HG03565 (cell line): ENCODE data around the gene DVL1.
A peak's percentile ranks its signal among the peaks of the same experiment; 100 is the strongest.

ENCODE experiments used
- ATAC-seq: cut with Tn5 transposase; IDR thresholded peaks from one replicate; pipeline ENCODE4 v1.9.1; 2021; ENCODE audit warnings: mild to moderate bottlenecking, moderate library complexity; ENCODE audit not compliant: unreplicated experiment

Gene DVL1

DNA sequence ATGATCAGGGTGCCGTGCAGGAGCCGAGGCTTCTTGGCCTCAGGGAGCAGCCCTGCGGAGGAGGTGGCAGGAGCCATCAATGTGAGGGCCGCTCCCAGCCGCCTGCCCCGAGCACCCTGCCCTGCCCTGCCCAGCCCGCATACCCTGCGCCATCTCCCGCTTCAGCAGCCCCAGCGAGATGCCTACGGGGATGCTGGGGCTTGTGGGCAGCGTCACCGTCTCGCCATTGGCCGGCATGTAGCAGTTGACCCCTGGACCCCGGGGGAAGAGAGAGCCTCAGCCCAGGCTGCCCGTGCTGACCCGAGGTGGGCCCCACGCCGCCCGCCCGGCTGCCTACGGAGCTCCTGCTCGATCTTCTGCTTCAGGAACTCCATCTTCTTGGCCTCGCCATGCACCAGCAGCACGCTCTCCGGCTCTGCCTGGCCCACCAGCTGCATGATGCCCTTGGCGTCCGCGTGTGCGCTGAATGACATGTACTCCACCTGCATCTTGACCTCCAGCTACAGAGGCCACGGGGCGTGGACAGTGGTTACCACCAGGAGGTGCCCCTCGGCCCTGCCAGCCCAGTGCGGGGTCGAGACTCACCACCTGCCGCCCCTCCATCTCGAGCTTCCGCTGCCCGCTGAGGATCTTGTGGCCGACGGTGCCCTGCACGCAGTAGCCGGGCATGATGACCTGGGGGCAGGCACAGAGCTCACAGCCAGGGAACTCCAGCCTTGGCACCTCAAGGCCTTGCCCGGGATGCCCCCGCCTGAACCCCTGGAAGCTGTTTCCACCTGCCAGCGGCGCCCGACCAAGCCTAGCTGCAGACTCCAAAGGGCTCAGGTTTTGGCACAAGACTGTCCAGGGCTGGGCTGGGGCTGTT lies 36.5 kb downstream of the DVL1 start:
- ATAC-seq, result no peak

GRCh38 chr1:1311107-1312104 lies 37.8 kb downstream of the DVL1 start:
- no peak for ATAC-seq

DNA sequence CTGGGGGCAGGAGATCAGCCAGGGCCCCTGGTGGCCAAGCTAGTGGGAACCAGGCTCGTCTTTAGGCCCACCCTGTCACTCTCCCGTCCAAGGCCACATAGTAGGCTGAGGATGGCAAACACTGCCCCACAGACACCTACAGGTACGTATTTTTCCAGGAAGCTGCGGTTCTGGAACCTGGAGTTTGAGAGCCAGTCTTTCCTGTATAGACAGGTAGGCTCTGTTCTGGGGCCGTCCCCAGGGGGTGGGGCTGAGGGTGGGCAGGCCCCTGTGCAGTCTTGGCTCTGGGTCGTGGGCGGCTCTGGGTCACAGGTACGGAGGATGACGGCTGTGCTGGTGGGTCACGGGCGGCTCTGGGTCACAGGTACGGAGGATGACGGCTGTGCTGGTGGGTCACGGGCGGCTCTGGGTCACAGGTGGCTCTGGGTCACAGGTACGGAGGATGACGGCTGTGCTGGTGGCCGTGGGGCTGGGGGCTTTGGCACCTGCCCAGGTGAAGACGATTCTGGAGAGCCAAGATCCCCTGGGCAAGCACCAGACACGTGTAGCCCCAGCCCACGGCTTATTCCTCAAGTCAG lies 38.7 kb downstream of the DVL1 start:
- no peak for ATAC-seq

DNA sequence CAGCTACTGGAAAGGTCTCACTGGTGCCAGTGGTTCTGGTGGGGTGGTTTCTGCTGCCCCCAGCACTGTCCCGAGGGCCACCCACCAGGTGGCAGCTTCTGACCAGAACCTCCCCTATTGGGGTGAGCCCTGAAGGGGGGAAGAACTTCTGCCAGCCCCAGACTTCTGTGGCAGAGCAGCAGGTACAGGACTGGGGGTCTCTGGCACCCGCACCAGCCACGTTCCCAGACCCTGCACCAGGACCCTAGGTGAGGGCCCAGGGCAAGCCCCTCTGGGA lies 39.2 kb downstream of the DVL1 start:
- no peak for ATAC-seq

GRCh38 chr1:1309251-1310108 lies 39.7 kb downstream of the DVL1 start:
- no peak for ATAC-seq

DNA sequence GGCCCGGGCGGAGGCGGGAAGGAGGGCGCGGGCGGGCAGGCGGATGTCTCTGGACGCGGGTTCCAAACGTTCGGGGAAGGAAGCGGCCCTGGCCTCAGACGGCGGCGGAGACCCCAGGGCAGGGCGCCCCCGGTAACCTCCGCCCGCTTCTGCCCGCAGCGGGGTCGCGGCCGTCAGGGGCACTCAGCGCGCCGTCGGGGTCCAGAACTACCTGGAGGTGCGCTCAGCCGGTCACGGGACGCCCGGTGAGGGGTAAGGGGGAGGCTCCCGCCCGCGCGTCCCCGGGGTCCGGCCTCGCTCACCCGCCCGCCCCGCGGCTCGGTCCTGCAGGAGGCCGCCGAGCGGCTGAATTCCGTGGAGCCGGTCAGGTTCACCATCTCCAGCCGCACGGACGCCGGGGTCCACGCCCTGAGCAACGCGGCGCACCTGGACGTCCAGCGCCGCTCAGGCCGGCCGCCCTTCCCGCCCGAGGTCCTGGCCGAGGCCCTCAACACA lies 40.4 kb downstream of the DVL1 start:
- ATAC-seq, result no peak

DNA sequence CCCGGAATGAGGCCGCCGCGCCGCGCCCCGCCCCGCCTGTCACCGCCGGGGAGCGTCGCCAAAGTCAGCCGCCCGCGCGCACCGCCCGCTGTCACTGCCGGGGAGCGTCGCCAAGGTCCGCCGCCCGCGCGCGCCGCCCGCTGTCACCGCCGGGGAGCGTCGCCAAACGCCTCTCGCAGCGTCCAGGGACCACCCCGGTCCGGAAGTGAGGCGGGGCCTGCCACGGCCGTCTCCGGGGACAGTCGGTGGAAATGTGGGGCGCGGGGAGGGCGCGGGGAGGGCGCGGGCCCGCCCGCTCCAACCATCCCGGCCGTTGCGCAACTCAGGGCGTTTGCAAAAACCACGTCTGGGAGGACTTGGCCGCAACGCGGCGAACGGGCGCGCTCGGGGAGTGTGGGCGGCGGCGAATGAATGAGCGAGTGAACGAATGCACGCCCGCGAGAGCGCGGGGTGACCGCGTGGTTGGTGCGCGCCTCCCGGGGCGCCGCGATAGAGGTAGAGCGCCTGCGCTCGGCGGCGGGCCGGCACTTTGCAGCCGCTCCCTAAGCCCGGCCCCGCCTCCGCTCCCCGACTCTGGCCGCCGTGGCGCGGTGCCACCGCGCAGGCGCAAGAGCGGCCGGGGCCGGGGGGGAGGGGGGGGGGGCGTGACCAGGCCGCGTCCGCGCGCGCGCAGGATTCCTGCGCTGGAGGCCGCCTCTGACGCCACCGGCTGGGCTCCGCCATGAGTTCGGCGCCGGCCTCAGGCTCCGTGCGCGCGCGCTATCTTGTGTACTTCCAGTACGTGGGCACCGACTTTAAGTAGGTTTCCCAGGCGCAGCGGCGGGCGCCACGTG lies 41.1 kb downstream of the DVL1 start, which contains the start of the genes ACAP3 and PUSL1:
TSS of gene ACAP3 (minus strand) at position 8 of the 833 bp plus-strand sequence. CDS start 115 bp downstream, outside the sequence.
TSS of gene PUSL1 (plus strand) at position 675 of the 833 bp plus-strand sequence. CDS start at position 722, 47 bp downstream.
- ATAC-seq, result peak; percentile 45

DNA sequence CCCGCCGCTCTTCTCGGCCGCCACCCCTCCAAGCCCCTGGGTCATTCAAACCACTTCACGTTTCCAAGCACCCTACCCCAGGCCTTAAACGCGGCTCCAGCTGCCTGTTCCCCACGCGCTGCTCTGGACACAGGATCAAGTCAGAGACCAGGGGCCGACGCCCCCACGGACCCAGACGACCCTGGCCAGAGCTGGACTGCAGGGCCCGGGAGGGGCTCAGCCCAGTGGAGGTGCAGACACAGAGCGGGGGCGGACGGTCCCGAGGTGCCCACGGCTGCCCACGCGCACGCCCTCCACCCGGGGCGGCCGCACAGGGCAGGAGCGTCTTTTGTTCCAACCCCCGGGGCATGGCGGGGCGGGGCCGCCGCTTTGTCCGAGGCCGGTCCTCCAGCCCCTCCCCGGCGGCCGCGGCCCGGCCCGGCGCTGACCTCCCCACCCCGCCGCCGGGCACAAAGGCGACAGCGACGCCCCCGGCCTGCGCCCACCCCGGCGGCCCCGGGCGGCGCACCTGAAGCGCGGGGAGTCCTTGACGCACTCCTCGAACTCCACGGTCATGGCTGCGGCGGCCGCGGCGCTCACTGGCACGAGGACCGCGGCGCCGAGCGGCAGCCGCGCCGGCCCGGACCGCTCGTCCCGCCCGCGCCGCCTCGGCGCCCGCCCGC lies 41.8 kb downstream of the DVL1 start:
- peak; percentile 7 for ATAC-seq

DNA sequence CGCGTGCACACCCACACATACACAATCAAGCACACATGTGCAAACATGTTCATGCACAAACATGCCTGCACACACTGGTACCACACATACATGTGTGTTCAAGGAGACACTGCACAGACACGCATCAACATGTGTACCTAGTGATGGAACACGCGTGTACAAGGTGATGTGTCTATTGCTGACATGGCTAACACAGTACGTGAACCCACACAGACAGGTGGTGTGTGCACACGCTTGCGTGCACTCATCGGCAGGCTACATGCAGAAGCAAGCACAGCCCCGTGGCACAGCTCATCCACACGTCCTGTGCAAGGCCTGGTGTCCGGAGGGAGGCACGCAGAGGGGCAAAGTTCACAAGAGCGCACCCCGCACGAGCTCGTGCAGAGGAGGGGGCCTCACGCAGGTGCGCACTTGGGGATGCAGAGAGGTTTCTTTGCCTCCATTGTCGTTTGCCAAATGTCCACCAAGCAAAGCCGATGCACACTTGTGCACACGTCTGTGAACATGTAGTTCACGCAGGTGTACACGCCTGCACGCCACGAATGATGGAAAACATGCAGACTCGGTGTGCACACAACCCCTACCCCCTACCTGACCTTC lies 42.5 kb downstream of the DVL1 start:
- no peak for ATAC-seq

DNA sequence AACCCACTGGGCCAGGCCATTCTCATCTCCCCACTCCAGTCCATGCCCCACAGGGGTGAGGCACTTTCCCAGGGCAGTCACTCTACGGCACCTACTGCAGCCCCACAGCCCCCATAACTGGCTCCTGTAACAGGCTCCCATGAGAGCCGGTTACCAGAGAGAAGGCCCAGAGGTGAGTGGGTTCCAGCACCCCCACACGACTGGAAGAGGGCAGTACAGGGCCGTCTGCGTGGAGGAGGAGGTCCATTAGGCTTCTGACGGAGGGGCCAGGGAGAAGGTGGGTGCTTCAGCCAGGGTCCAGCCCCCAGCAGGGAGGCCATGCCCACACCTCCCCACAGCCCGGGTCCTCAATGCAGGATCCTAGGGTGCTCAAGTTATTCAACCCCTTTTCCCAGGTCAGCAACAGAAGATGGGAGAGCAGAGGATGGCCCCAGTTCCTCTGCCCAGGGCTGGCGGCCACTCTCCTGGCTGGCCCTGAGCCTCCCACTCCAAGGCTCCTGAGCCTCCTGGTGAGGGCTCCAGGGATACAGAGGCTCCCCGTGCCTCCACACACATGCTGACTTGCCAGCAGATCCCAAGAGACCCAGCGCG lies 43.1 kb downstream of the DVL1 start:
- no peak for ATAC-seq

DNA sequence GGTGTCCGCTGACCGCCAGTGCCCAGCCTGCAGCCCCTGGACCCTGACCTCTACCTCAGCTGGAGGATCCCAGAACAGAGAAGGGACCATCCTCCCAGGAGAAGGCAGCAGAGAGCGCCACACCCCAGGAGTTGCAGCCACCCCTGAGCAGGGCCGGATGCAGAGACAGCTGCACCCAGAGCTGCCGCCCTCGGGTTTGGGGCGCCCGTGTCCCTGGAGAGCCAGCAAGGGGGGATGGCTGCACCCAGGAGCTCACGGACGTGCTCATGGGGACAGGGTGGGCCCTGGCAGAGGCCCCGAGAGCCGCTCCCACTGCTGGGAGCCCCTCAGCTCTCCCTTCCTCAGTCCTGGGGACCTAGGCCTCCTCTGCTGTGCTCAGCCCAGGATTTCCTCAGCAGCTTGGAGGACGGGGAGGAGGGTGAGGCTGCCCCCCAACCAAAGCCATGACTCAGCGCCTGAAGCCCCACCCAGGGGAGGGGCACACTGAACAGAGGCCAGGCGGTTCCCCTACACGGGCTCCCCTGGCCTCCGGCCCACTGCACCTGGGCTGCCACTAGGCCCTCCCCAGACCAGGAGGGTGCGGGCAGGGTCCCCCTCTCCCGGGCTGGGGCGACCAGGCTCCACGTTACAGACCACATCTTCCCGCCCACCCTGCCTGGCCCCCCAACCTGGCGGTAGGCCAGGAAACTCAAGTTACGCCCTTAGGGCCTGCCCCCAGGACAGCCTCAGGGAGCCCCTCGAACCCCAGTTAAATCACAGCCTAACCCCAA lies 43.7 kb downstream of the DVL1 start:
- ATAC-seq, result no peak

DNA sequence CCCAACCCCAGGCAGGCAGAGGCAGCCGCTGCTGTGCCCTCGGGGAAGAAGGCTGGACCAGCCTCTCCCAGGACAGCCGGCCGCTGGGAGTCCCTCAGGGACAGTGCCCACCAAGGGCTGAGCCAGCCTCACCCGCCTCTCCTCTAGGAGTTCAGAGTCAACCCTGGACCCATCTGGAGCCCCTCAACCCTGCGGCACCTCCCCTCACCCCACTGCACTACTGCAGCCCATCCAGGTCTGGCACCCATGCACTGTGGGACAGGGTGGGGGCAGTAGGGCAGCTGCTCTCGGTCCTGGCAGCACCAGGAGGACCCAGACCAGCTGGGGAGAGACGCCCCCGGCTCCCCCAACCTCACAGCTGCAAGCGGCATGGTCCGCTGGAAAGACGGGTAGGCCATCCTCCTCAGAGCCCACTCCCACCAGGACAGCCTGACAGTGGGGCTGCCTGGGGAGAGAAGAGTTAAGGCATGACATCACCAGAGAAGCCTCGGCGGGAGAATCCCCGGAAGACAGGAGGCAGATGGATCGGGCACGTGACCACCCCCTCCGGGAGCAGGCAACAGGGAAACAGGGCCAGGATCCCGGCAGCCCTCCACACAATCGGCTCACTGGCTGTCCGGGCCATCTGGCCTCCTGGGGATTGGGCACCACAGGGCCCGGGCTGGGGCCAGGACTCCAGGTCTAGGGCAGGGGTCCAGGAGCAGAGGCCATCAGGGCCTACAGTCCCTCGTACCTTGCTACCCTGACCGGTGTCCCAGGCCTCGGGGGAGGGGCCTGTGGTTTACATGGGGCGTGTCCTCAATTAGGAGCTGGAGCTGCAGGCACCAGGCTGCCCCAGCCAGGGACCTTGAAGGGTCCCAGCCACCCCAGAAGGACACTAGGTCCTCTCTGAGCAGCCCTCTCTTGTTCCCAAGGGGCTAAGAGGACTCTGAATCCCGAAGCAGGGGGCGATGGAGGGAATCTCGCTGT lies 44.6 kb downstream of the DVL1 start:
- no peak for ATAC-seq

- no peak for ATAC-seq
Measured at GRCh38 chr1:1303736-1304135, 45.5 kb downstream of the DVL1 start.

DNA sequence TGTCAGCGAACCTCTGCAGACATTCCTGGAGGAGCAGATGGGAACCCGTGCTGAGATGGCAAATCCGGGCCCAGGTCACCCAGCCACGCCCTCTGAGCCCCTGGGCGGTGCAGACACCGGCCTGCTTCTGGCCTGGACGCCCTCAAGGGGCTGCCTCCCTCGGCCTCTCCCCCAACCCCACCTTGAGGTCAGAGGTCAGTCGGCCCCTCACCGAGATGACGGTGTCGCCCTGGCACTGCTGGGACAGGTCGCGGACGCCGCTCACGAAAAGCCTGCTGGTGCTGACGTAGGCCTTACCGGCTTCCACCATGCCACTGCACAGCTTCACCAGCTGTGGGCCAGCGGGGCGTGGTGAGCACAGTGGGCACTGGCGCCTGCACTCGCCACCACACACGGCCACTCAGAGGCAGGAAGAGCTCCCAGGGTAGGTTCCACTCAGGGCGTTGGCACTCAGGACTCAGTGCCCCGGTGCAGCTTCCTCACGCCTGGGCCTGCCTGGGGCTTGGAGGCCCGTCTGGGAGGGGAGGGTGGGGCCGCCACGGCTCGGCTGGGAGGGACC lies 46.2 kb downstream of the DVL1 start:
- ATAC-seq, result no peak

- no peak for ATAC-seq
Measured at GRCh38 chr1:1302006-1302430, 47.2 kb downstream of the DVL1 start.

DNA sequence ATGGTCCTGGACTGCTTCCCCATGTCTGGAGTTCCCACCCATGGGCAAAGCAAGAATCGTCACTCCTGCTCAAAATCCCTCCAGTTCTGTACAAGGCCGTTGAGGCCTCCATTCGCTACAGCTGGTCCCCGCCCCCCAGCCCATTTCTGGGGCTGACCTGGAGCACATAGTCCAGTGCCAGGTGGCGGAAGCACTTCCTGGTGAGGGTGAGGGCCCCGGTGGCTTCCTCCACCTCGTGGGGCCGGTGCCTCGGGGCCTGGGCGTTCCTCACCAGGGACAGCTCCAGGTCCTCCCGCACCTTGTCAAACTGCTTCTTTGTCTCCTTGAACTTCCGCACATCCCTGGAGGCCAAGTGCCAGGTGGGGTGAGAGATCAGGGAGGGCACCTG lies 48.9 kb downstream of the DVL1 start:
- no peak for ATAC-seq
